GM06990 (cell line): ENCODE results near the gene SCYGR3.

Experiments
- DNase-seq: peaks from one replicate; pipeline ENCODE4 v3.0.0-alpha.2; 2011; ENCODE audit not compliant: insufficient read length; ENCODE audit errors: extremely low read depth
- H3K27me3 ChIP-seq: replicated peaks from 2 replicates; pipeline ENCODE4 v1.6.0; 2011; ENCODE audit warnings: low read length; ENCODE audit not compliant: control insufficient read depth, insufficient read depth
- H3K36me3 ChIP-seq: 2 replicates; pipeline ENCODE4 v1.5.1; 2011; ENCODE audit warnings: low read length; ENCODE audit not compliant: control insufficient read depth, insufficient read depth
- H3K4me3 ChIP-seq: replicated peaks from 2 replicates; pipeline ENCODE4 v1.5.1; 2011; ENCODE audit warnings: low read depth, mild to moderate bottlenecking, control low read depth, low read length
- CTCF ChIP-seq: IDR thresholded peaks from 2 replicates; pipeline ENCODE4 v1.5.1; 2011; ENCODE audit warnings: low read length, control low read depth, mild to moderate bottlenecking, inconsistent platforms; ENCODE audit not compliant: insufficient read depth, poor library complexity, severe bottlenecking

The SCYGR3 gene

DNA sequence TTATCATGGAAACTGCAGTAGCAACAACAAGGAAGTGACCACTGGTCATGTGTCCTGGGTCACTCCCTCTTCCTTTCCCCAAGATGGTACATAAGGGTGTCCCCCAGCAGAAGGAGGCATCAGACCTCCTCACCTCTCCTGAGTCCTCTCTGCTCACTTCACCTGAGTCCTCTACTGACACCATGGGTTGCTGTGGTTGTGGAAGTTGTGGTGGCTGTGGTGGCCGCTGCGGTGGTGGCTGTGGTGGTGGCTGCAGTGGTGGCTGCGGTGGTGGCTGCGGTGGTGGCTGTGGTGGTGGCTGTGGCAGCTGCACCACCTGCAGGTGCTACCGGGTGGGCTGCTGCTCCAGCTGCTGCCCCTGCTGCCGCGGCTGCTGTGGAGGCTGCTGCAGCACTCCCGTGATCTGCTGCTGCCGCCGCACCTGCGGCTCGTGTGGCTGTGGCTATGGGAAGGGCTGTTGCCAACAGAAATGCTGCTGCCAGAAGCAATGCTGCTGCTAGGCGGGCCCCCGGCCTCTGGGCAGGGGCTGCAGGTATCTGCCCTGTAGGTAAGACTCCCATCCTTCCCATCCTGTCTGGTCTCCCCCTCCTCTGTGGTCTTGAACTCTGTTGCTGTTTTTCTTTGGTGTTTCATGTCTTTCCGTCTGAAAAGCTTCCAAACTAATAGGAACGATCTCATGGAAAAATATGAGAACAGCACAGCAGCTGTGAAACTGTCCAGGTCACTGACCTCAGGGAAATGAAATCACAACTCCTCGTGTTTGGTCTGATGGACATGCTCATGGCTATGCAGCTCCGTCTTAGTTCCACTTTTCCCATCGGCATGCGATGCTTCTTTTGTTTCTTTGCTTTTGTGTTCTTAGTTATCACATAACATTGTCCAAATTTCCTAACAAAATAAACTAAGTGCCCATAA, 2.9 kb upstream of the SCYGR3 start, which contains the start of gene SCYGR4:
Gene SCYGR4, plus strand, starts transcription at position 183 of the 915 bp plus-strand sequence. Its CDS starts 0 bp downstream, at position 183.
- H3K4me3 ChIP-seq: no peak within 1 kb of the TSS

DNA sequence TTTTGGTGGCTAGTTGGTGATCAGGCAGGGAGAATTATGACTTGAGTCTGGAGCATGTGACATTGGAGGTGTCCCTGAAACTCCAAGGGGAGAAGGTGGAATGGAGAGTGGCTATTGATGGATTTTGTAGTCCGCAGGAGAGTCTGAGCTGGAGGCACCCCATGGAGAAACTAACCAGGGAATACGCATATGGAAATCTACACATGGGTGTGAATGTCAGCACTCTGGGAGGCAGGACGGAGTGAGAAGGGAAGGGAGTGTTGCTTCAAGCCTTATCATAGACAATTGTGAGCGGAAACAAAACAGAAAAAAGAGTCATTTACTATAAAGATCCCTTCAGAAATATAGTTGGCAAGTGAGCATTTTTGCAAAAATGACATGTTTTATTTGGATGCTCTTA, 2.0 kb upstream of the SCYGR3 start:
- Histone ChIP-seq H3K27me3 (no peaks in the 10 kb centered on the region), H3K36me3 (no peaks in the 10 kb centered on the region), H3K4me3 (no peak overlapping the region)
- DNase-seq: no peak
- TF ChIP-seq CTCF: no peak

More for the DNA sequence above, 2.9 kb upstream of the SCYGR3 start, which contains the start of gene SCYGR4:
- Histone ChIP-seq H3K27me3 (no peaks in the 10 kb centered on the region), H3K36me3 (no peaks in the 10 kb centered on the region)
- TF ChIP-seq CTCF: no peak
- no peak for DNase-seq

- Histone ChIP-seq H3K27me3 (no peaks in the 10 kb centered on the region), H3K4me3 (no peak overlapping the region), H3K36me3 (no peaks in the 10 kb centered on the region)
- no peak for TF ChIP-seq CTCF
- no peak for DNase-seq
These were observed 1.3 kb upstream of the SCYGR3 start for GRCh38 chr2:227615906-227616305.

GRCh38 chr2:227615181-227615580, 541 bp upstream of the SCYGR3 start:
- no peak for TF ChIP-seq CTCF
- no peaks in the 10 kb centered on the region for H3K27me3 ChIP-seq
- no peaks in the 10 kb centered on the region for H3K36me3 ChIP-seq

DNA sequence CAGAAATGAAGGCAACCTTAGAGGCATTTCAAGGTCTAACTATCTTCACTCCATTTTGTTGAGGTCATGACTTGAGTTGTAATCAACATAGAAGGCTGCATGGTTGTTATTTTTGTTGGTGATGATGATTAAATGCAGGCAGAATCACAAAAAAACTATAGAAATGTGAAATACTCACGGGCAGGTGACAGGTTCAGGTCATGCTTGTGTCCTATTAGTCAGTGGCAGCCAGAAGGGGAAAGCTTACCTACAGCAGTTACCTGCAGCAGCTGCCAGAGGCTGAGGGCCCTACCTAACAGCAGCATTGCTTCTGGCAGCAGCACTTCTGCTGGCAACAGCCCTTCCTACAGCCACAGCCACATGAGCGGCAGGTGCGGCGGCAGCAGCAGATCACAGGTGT, 394 bp downstream of the SCYGR3 start:
- DNase-seq: no peak
- H3K4me3 ChIP-seq: no peak overlapping the region
- H3K27me3 ChIP-seq: no peaks in the 10 kb centered on the region
- TF ChIP-seq CTCF: no peak
- no peaks in the 10 kb centered on the region for H3K36me3 ChIP-seq

More at GRCh38 chr2:227615181-227615580, 541 bp upstream of the SCYGR3 start:
- no peak overlapping the region for H3K4me3 ChIP-seq
- no peak for DNase-seq
